Smooth muscle cell (in vitro differentiated cells): ENCODE data around the gene WHAMM. TPM values are rescaled to one million over a fixed set of nuclear protein-coding genes. Genes with fewer than 3 reads are reported as not detected.

Experiments used
- DNase-seq: peaks from one replicate; lab custom pipeline; 2025; ENCODE audit not compliant: unreplicated experiment; lab: John Stamatoyannopoulos, UW
- H2AFZ ChIP-seq: fragments of 200-600 bp; sonication (generic); 2 replicates; pipeline ENCODE4 v1.6.0; 2016; ENCODE audit warnings: antibody characterized with exemption, low read depth, mild to moderate bottlenecking
- H3F3A ChIP-seq: fragments of 200-600 bp; sonication (generic); 2 replicates; pipeline ENCODE4 v1.6.0; 2017; ENCODE audit warnings: antibody characterized with exemption, low read depth
- H3K27ac ChIP-seq: fragments of 200-600 bp; sonication (generic); 2 replicates; pipeline ENCODE4 v1.5.1; 2016; ENCODE audit warnings: low read depth, mild to moderate bottlenecking
- H3K27me3 ChIP-seq: fragments of 200-600 bp; sonication (generic); 2 replicates; pipeline ENCODE4 v1.6.1; 2016; ENCODE audit warnings: low read depth, mild to moderate bottlenecking
- H3K36me3 ChIP-seq: fragments of 200-600 bp; sonication (generic); 2 replicates; pipeline ENCODE4 v1.5.1; 2016; ENCODE audit warnings: low read depth
- H3K4me1 ChIP-seq: fragments of 200-600 bp; sonication (generic); 2 replicates; pipeline ENCODE4 v1.5.1; 2016; ENCODE audit warnings: low read depth
- H3K4me2 ChIP-seq: fragments of 200-600 bp; sonication (generic); 2 replicates; pipeline ENCODE4 v1.6.0; 2016; ENCODE audit warnings: mild to moderate bottlenecking
- H3K4me3 ChIP-seq: fragments of 200-600 bp; sonication (generic); 2 replicates; pipeline ENCODE4 v1.5.1; 2016; ENCODE audit warnings: mild to moderate bottlenecking
- H3K79me2 ChIP-seq: fragments of 200-600 bp; sonication (generic); 2 replicates; pipeline ENCODE4 v1.6.0; 2016; ENCODE audit warnings: low read depth, mild to moderate bottlenecking
- H3K9ac ChIP-seq: fragments of 200-600 bp; sonication (generic); 2 replicates; pipeline ENCODE4 v1.6.0; 2016; ENCODE audit warnings: low read depth
- H3K9me3 ChIP-seq: fragments of 200-600 bp; sonication (generic); replicated peaks from 2 replicates; pipeline ENCODE4 v1.5.1; 2016; ENCODE audit warnings: low read depth
- H4K20me1 ChIP-seq: fragments of 200-600 bp; sonication (generic); 2 replicates; pipeline ENCODE4 v1.6.0; 2016; ENCODE audit warnings: low read depth
- CTCF ChIP-seq: fragments of 200-600 bp; sonication (generic); IDR thresholded peaks from 2 replicates; pipeline ENCODE4 v1.5.1; 2017; ENCODE audit warnings: borderline replicate concordance, mild to moderate bottlenecking, antibody characterized with exemption; ENCODE audit not compliant: insufficient read depth, poor library complexity, severe bottlenecking
- WGBS: methylation state at CpG from one replicate; pipeline ENCODE4 v1.1.7; 2016; ENCODE audit warnings: low lambda C conversion rate; 5-methylcytosine and 5-hydroxymethylcytosine counted together
- polyA plus RNA-seq: library from polyadenylated mRNA; unstranded; fragments of >200 nt; fragmentation: Nextera tagmentation; extraction: Ambion mirVana; gene quantifications from 2 replicates; pipeline ENCODE4 v1.2.1, GENCODE V29; 2016
- total RNA-seq: library from RNA; depleted of rRNA; stranded (reverse); fragments of >200 nt; gene quantifications from 2 replicates; pipeline ENCODE4 v1.2.3, GENCODE V29; 2014

The WHAMM gene
- 2.2 and 3.6 TPM in 2 replicates for total RNA-seq
- polyA plus RNA-seq: 4.1 and 5.1 TPM in 2 replicates

GRCh38 chr15:82809308-82810060 is at the start of gene WHAMM:
Gene WHAMM (plus strand): TSS chr15:82809628. CDS start chr15:82809727, 99 bp downstream.
- peaks cover 38% of the 10 kb centered on the region for H3K79me2 ChIP-seq
- WGBS: under 1% methylated on average over 52 of the region's 67 CpGs
- H3K9me3 ChIP-seq: no peaks in the 10 kb centered on the region
- H4K20me1 ChIP-seq: peaks cover 33% of the 10 kb centered on the region
- H3K27ac ChIP-seq: peak within 1 kb of the TSS; percentile 99
- peak within 1 kb of the TSS; percentile 94 for H3K4me3 ChIP-seq
- H3F3A ChIP-seq: peaks cover 6% of the 10 kb centered on the region
- peaks cover 14% of the 10 kb centered on the region for H3K4me1 ChIP-seq
- peak within 1 kb of the TSS; percentile 93 for H3K4me2 ChIP-seq
- peak within 1 kb of the TSS; percentile 97 for H3K9ac ChIP-seq
- no peaks in the 10 kb centered on the region for H3K27me3 ChIP-seq
- DNase-seq: peak; percentile 87
- peak; percentile 13 for TF ChIP-seq CTCF
- peak within 1 kb of the TSS; percentile 94 for H2AFZ ChIP-seq
- H3K36me3 ChIP-seq: peaks cover 5% of the 10 kb centered on the region

- no peak for TF ChIP-seq CTCF
- Histone ChIP-seq H3K4me2 (no peak overlapping the region), H3K9ac (no peak overlapping the region), H3F3A (no peaks in the 10 kb centered on the region), H2AFZ (no peak overlapping the region), H3K36me3 (no peaks in the 10 kb centered on the region), H4K20me1 (peaks cover 24% of the 10 kb centered on the region), H3K4me1 (no peaks in the 10 kb centered on the region), H3K9me3 (no peaks in the 10 kb centered on the region), H3K27ac (no peak overlapping the region), H3K27me3 (no peaks in the 10 kb centered on the region), H3K79me2 (no peaks in the 10 kb centered on the region), H3K4me3 (no peak overlapping the region)
- WGBS: 86% methylated on average over 7 of the region's 7 CpGs
- no peak for DNase-seq
These were observed 45.9 kb upstream of the WHAMM start for GRCh38 chr15:82763361-82764116.

GRCh38 chr15:82764117-82764490 is 45.3 kb upstream of the WHAMM start:
- H3F3A ChIP-seq: no peaks in the 10 kb centered on the region
- H3K27ac ChIP-seq: no peak overlapping the region
- no peak overlapping the region for H3K4me3 ChIP-seq
- H3K4me2 ChIP-seq: no peak overlapping the region
- DNase-seq: no peak
- no peaks in the 10 kb centered on the region for H3K36me3 ChIP-seq
- WGBS: 98% methylated on average over 4 of the region's 4 CpGs
- TF ChIP-seq CTCF: no peak
- H3K4me1 ChIP-seq: no peaks in the 10 kb centered on the region
- no peaks in the 10 kb centered on the region for H3K27me3 ChIP-seq
- H3K9ac ChIP-seq: no peak overlapping the region
- no peaks in the 10 kb centered on the region for H3K79me2 ChIP-seq
- no peak overlapping the region for H2AFZ ChIP-seq
- H3K9me3 ChIP-seq: no peaks in the 10 kb centered on the region
- peaks cover 21% of the 10 kb centered on the region for H4K20me1 ChIP-seq
